Neural cell (in vitro differentiated cells): ENCODE results near the gene LRRC38. TPM values are rescaled to one million over a fixed set of nuclear protein-coding genes. Genes with fewer than 3 reads are reported as not detected.

Experiments used
- H2AFZ ChIP-seq: fragments of 200-600, 300-800 bp; sonication (generic), shearing (Covaris generic); 2 replicates; pipeline ENCODE4 v1.6.0; 2014; ENCODE audit warnings: low read depth, mild to moderate bottlenecking, antibody characterized with exemption, low read length, moderate library complexity
- H3F3A ChIP-seq: fragments of 200-600 bp; shearing (Covaris generic); 2 replicates; pipeline ENCODE4 v1.6.1; 2016; ENCODE audit warnings: mild to moderate bottlenecking, moderate library complexity, mixed read lengths, antibody characterized with exemption, low read length; ENCODE audit not compliant: insufficient read depth, poor library complexity, severe bottlenecking
- H3K27ac ChIP-seq: fragments of 200-600, 300-800 bp; sonication (generic), shearing (Covaris generic); 2 replicates; pipeline ENCODE4 v1.5.1; 2014; ENCODE audit warnings: mild to moderate bottlenecking, low read length, moderate library complexity
- H3K27me3 ChIP-seq: fragments of 300-800, 200-600 bp; sonication (generic), shearing (Covaris generic); 2 replicates; pipeline ENCODE4 v1.6.0; 2014; ENCODE audit warnings: mild to moderate bottlenecking, low read depth, low read length, moderate library complexity; ENCODE audit not compliant: insufficient read depth
- H3K36me3 ChIP-seq: fragments of 300-800, 200-600 bp; sonication (generic), shearing (Covaris generic); 2 replicates; pipeline ENCODE4 v1.5.1; 2014; ENCODE audit warnings: mild to moderate bottlenecking, antibody characterized with exemption, low read length, moderate library complexity; ENCODE audit not compliant: insufficient read depth
- H3K4me2 ChIP-seq: fragments of 300-800, 200-600 bp; sonication (generic), shearing (Covaris generic); 2 replicates; pipeline ENCODE4 v1.6.0; 2014; ENCODE audit warnings: mild to moderate bottlenecking, low read length
- H3K4me3 ChIP-seq: fragments of 300-800, 200-600 bp; sonication (generic), shearing (Covaris generic); 2 replicates; pipeline ENCODE4 v1.5.1; 2014; ENCODE audit warnings: mild to moderate bottlenecking, low read length, moderate library complexity
- H3K79me2 ChIP-seq: fragments of 200-600 bp; shearing (Covaris generic); replicated peaks from 2 replicates; pipeline ENCODE4 v1.6.0; 2014; ENCODE audit warnings: mild to moderate bottlenecking, low read length, moderate library complexity; ENCODE audit not compliant: insufficient read depth
- H3K9ac ChIP-seq: fragments of 300-800, 200-600 bp; sonication (generic), shearing (Covaris generic); 2 replicates; pipeline ENCODE4 v1.6.1; 2016; ENCODE audit warnings: mild to moderate bottlenecking, low read length, mixed read lengths
- H3K9me2 ChIP-seq: fragments of 200-600 bp; shearing (Covaris generic); 2 replicates; pipeline ENCODE4 v1.6.1; 2016; ENCODE audit warnings: mild to moderate bottlenecking, low read length, mixed read lengths; ENCODE audit not compliant: insufficient read depth
- H3K9me3 ChIP-seq: fragments of 200-600, 300-800 bp; sonication (generic), shearing (Covaris generic); 2 replicates; pipeline ENCODE4 v1.6.1; 2016; ENCODE audit warnings: mild to moderate bottlenecking, mixed run types, low read length, moderate library complexity, mixed read lengths
- H4K20me1 ChIP-seq: fragments of 200-600 bp; shearing (Covaris generic); 2 replicates; pipeline ENCODE4 v1.6.1; 2016; ENCODE audit warnings: mild to moderate bottlenecking, mixed run types; ENCODE audit not compliant: insufficient read depth
- EP300 ChIP-seq: fragments of 450-650 bp; conservative IDR thresholded peaks from 2 replicates; pipeline ENCODE4 v1.6.1; 2014; ENCODE audit warnings: antibody characterized with exemption, mild to moderate bottlenecking, moderate library complexity; ENCODE audit not compliant: poor library complexity, severe bottlenecking
- SMC3 ChIP-seq: fragments of 450-650 bp; conservative IDR thresholded peaks from 2 replicates; pipeline ENCODE4 v1.6.1; 2014; ENCODE audit warnings: antibody characterized with exemption, mild to moderate bottlenecking, moderate library complexity; ENCODE audit not compliant: poor library complexity
- polyA plus RNA-seq: library from polyadenylated mRNA; depleted of rRNA; stranded (reverse); fragments of >200 nt; gene quantifications from 2 replicates; pipeline ENCODE4 v1.2.3, GENCODE V29; 2014
- TF ChIP-seq, protein P1 (sequence below): fragments of 450-650 bp; IDR thresholded peaks from 2 replicates; pipeline ENCODE4 v1.5.1; 2014; ENCODE audit warnings: antibody characterized with exemption, mild to moderate bottlenecking, moderate library complexity; ENCODE audit not compliant: poor library complexity, severe bottlenecking

The LRRC38 gene
- polyA plus RNA-seq, 1 donor from 2014 or later = not detected

GRCh38 chr1:13430495-13430894, 83.3 kb downstream of the LRRC38 start:
- no peaks in the 10 kb centered on the region for H3K79me2 ChIP-seq
- H3K4me3 ChIP-seq = no peak overlapping the region
- H3K27me3 ChIP-seq = no peaks in the 10 kb centered on the region
- no peaks in the 10 kb centered on the region for H3K9me3 ChIP-seq
- no peaks in the 10 kb centered on the region for H4K20me1 ChIP-seq
- no peaks in the 10 kb centered on the region for H3K36me3 ChIP-seq
- no peak overlapping the region for H3K9ac ChIP-seq
- H3F3A ChIP-seq = no peaks in the 10 kb centered on the region
- H3K9me2 ChIP-seq = no peaks in the 10 kb centered on the region
- no peak overlapping the region for H3K27ac ChIP-seq
- no peak overlapping the region for H2AFZ ChIP-seq
- H3K4me2 ChIP-seq = no peak overlapping the region
- TF ChIP-seq, protein P1, sequence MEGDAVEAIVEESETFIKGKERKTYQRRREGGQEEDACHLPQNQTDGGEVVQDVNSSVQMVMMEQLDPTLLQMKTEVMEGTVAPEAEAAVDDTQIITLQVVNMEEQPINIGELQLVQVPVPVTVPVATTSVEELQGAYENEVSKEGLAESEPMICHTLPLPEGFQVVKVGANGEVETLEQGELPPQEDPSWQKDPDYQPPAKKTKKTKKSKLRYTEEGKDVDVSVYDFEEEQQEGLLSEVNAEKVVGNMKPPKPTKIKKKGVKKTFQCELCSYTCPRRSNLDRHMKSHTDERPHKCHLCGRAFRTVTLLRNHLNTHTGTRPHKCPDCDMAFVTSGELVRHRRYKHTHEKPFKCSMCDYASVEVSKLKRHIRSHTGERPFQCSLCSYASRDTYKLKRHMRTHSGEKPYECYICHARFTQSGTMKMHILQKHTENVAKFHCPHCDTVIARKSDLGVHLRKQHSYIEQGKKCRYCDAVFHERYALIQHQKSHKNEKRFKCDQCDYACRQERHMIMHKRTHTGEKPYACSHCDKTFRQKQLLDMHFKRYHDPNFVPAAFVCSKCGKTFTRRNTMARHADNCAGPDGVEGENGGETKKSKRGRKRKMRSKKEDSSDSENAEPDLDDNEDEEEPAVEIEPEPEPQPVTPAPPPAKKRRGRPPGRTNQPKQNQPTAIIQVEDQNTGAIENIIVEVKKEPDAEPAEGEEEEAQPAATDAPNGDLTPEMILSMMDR = no peak
- no peak for TF ChIP-seq SMC3
- no peak for TF ChIP-seq EP300

Other genes with a start within 250 kb of the LRRC38 start
- gene PRAMEF8, start 228.9 kb downstream of the LRRC38 start, polyA plus RNA-seq = not detected in 2 replicates
- gene PRAMEF33, start 210.5 kb downstream of the LRRC38 start, polyA plus RNA-seq = not detected in 2 replicates
- gene PRAMEF15, start 198.4 kb downstream of the LRRC38 start, polyA plus RNA-seq = not detected in 2 replicates
- gene PRAMEF14, start 166.9 kb downstream of the LRRC38 start, polyA plus RNA-seq = not detected in 2 replicates
- not detected in 2 replicates for gene PRAMEF19, start 142.1 kb downstream of the LRRC38 start, polyA plus RNA-seq
- gene PRAMEF17, start 124.4 kb downstream of the LRRC38 start, polyA plus RNA-seq = not detected in 2 replicates
- not detected in 2 replicates for gene PRAMEF20, start 103.6 kb downstream of the LRRC38 start, polyA plus RNA-seq
- gene PDPN, start 69.8 kb upstream of the LRRC38 start, polyA plus RNA-seq = 0.16 and 0.63 TPM in 2 replicates
- 10.7 TPM in 2 replicates for gene PRDM2, start 186.2 kb upstream of the LRRC38 start, polyA plus RNA-seq